ENCODE results near the gene BABAM2.

GRCh38 chr2:28319118-28320008, 428.8 kb downstream of the BABAM2 start:
- TF ChIP-seq POLR2A (IDR thresholded peaks at IDR 0.05; ENCODE audit: low read depth) = no peak
- TF ChIP-seq CTCF (IDR thresholded peaks at IDR 0.05) = no peak
- no peak for TF ChIP-seq POLR2AphosphoS5 (IDR thresholded peaks at IDR 0.05)
- no peak for TF ChIP-seq EP300 (IDR thresholded peaks at IDR 0.05)

Data from esophagus muscularis mucosa (tissue), 4 donors.